ENCODE results near the gene POLR2C. TPM values are rescaled to one million over a fixed set of nuclear protein-coding genes. Genes with fewer than 3 reads are reported as not detected.

Gene POLR2C
- total RNA-seq, 1 experiment from 2014 or later = 85.6 TPM

DNA sequence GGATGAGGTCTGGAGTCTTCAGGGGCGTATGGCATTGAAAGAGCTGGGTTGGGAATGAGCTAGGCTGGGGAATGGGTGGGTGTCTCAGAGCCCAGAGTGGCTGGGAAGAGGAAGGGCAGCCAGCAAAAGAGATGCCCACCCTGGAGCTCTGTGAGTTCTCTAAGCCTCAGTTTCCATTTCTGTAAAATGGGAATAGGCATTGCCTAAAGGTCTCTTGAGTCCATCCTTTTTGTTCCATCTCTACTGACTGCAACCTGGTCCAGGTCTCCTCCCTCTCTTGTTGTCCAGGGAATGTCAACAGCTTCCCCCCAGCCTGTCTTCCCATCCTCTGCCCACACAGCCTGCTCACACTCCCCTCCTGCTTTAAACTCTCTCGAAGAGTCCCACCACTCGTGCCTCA lies 54.3 kb downstream of the POLR2C start:
- Histone ChIP-seq H3K9me3 (ENCODE audit: control insufficient read depth, low read depth, low read length) (no peaks in the 10 kb centered on the region), H3K9ac (ENCODE audit: extremely low read depth, insufficient read length, low read length) (no peak overlapping the region), H3K27ac (ENCODE audit: insufficient read length, low read depth, low read length) (no peak overlapping the region), H2AK5ac (ENCODE audit: insufficient read length, low read length) (no peak overlapping the region), H3K27me3 (ENCODE audit: insufficient read depth, low read length) (no peaks in the 10 kb centered on the region), H2BK5ac (ENCODE audit: insufficient read length, low read length) (no peak overlapping the region), H4K91ac (ENCODE audit: insufficient read length, low read depth, low read length) (no peak overlapping the region), H3K14ac (ENCODE audit: insufficient read depth, low read length) (no peak overlapping the region), H3K4me2 (ENCODE audit: insufficient read depth, insufficient read length, low read length) (no peak overlapping the region), H2BK15ac (ENCODE audit: low read depth, low read length) (no peak overlapping the region), H3K79me2 (ENCODE audit: insufficient read depth, low read length) (no peaks in the 10 kb centered on the region), H3K18ac (ENCODE audit: insufficient read length, low read depth, low read length) (no peak overlapping the region), H4K8ac (replicated peaks; ENCODE audit: insufficient read length, low read depth, low read length) (no peak overlapping the region), H2BK12ac (ENCODE audit: insufficient read length, low read depth, low read length) (no peak overlapping the region), H3K4ac (ENCODE audit: low read depth, low read length) (no peak overlapping the region), H2BK120ac (ENCODE audit: low read depth, low read length, poor library complexity, severe bottlenecking) (no peak overlapping the region), H2AFZ (ENCODE audit: low read length) (no peak overlapping the region), H4K20me1 (ENCODE audit: control insufficient read depth, insufficient read depth, insufficient read length) (no peaks in the 10 kb centered on the region), H4K5ac (ENCODE audit: insufficient read length, low read depth, low read length) (no peak overlapping the region), H2BK20ac (ENCODE audit: low read depth, low read length, poor library complexity, severe bottlenecking) (no peak overlapping the region), H3T11ph (ENCODE audit: low read length) (no peak overlapping the region), H3K56ac (ENCODE audit: insufficient read length, low read depth, low read length) (no peak overlapping the region), H3K23me2 (ENCODE audit: insufficient read length, low read depth, low read length, poor library complexity, severe bottlenecking) (no peaks in the 10 kb centered on the region), H3K23ac (ENCODE audit: insufficient read length, low read depth, low read length) (no peak overlapping the region), H3K4me1 (ENCODE audit: insufficient read depth, low read length) (no peaks in the 10 kb centered on the region), H3K79me1 (ENCODE audit: insufficient read depth, low read depth, low read length, poor library complexity, severe bottlenecking) (no peaks in the 10 kb centered on the region)
- Mint-ChIP-seq H3K36me3 (ENCODE audit: insufficient read depth in 1 of 3, low read depth in 3 of 3) (peaks cover 2 to 7% (median 2%) of the 10 kb centered on the region in 3 experiments; a peak in 4 of 7 replicates), H3K4me1 (no peaks in the 10 kb centered on the region), H3K9me3 (peaks cover 0 to 2% of the 10 kb centered on the region in 2 experiments; a peak in 1 of 5 replicates), H3K27ac (no peak overlapping the region), H3K4me3 (peak overlapping the region in 1 of 2 experiments; percentile 36; a peak in 1 of 5 replicates), H3K27me3 (ENCODE audit: low read depth) (peaks cover 6% of the 10 kb centered on the region)
- TF ChIP-seq, protein P1, sequence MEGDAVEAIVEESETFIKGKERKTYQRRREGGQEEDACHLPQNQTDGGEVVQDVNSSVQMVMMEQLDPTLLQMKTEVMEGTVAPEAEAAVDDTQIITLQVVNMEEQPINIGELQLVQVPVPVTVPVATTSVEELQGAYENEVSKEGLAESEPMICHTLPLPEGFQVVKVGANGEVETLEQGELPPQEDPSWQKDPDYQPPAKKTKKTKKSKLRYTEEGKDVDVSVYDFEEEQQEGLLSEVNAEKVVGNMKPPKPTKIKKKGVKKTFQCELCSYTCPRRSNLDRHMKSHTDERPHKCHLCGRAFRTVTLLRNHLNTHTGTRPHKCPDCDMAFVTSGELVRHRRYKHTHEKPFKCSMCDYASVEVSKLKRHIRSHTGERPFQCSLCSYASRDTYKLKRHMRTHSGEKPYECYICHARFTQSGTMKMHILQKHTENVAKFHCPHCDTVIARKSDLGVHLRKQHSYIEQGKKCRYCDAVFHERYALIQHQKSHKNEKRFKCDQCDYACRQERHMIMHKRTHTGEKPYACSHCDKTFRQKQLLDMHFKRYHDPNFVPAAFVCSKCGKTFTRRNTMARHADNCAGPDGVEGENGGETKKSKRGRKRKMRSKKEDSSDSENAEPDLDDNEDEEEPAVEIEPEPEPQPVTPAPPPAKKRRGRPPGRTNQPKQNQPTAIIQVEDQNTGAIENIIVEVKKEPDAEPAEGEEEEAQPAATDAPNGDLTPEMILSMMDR (conservative IDR thresholded peaks at IDR 0.05) = no peak
- no CpG with 5 or more reads among the region's 3 CpGs for WGBS (ENCODE audit: extremely low coverage, insufficient read length, low lambda C conversion rate)
- DNase-seq = no peak

Data from H9 (cell line).